SU-DHL-6 (cell line): ENCODE results near the gene EIF4E.

Source experiments
- H2AFZ ChIP-seq: fragments of 200-600 bp; sonication (generic); 2 replicates; pipeline ENCODE4 v1.6.1; 2014; ENCODE audit warnings: low read depth, mild to moderate bottlenecking, moderate library complexity, mixed read lengths, antibody characterized with exemption, low read length; ENCODE audit not compliant: severe bottlenecking
- H3F3A ChIP-seq: fragments of 200-600 bp; shearing (Covaris generic); 2 replicates; pipeline ENCODE4 v1.6.0; 2016; ENCODE audit warnings: antibody characterized with exemption, mild to moderate bottlenecking; ENCODE audit not compliant: insufficient read depth
- H3K27ac ChIP-seq: fragments of 200-600 bp; sonication (generic); 2 replicates; pipeline ENCODE4 v1.5.1; 2016; ENCODE audit warnings: low read depth, mild to moderate bottlenecking, low read length, moderate library complexity, mixed read lengths
- H3K27me3 ChIP-seq: fragments of 200-600 bp; sonication (generic), shearing (Covaris generic); 2 replicates; pipeline ENCODE4 v1.6.0; 2014; ENCODE audit warnings: mild to moderate bottlenecking, low read length
- H3K36me3 ChIP-seq: fragments of 200-600 bp; sonication (generic); 2 replicates; pipeline ENCODE4 v1.6.1; 2014; ENCODE audit warnings: mild to moderate bottlenecking, low read length, mixed read lengths
- H3K4me2 ChIP-seq: fragments of 300-600, 200-600 bp; shearing (Covaris generic), sonication (generic); 2 replicates; pipeline ENCODE4 v1.6.0; 2014; ENCODE audit warnings: low read length, low read depth, mild to moderate bottlenecking; ENCODE audit not compliant: poor library complexity, severe bottlenecking
- H3K4me3 ChIP-seq: fragments of 200-600 bp; sonication (generic); 2 replicates; pipeline ENCODE4 v1.5.1; 2014; ENCODE audit warnings: antibody characterized with exemption, low read length, mild to moderate bottlenecking, mixed read lengths; ENCODE audit not compliant: insufficient read depth, poor library complexity, severe bottlenecking
- H3K79me2 ChIP-seq: fragments of 200-600 bp; sonication (generic); 2 replicates; pipeline ENCODE4 v1.6.1; 2014; ENCODE audit warnings: mild to moderate bottlenecking, low read length, moderate library complexity; ENCODE audit not compliant: insufficient read depth
- H3K9ac ChIP-seq: fragments of 200-600 bp; sonication (generic); 2 replicates; pipeline ENCODE4 v1.7.0; 2014; ENCODE audit warnings: mild to moderate bottlenecking, low read length
- H3K9me2 ChIP-seq: fragments of 200-600 bp; sonication (generic); replicated peaks from 2 replicates; pipeline ENCODE4 v1.6.1; 2014; ENCODE audit warnings: low read length; ENCODE audit not compliant: insufficient read depth
- H3K9me3 ChIP-seq: fragments of 200-600 bp; sonication (generic); 2 replicates; pipeline ENCODE4 v1.6.1; 2014; ENCODE audit warnings: low read length, mixed read lengths; ENCODE audit not compliant: insufficient read depth
- H4K20me1 ChIP-seq: fragments of 200-600 bp; sonication (generic); 2 replicates; pipeline ENCODE4 v1.6.1; 2014; ENCODE audit warnings: low read depth, mild to moderate bottlenecking, antibody characterized with exemption, low read length, moderate library complexity, mixed read lengths
- CTCF ChIP-seq: fragments of 200-600 bp; sonication (generic); IDR thresholded peaks from one replicate; pipeline ENCODE4 v1.5.1; 2017; ENCODE audit warnings: antibody characterized with exemption, mild to moderate bottlenecking, low read length, moderate library complexity; ENCODE audit not compliant: insufficient read depth, poor library complexity, severe bottlenecking
- EZH2phosphoT487 ChIP-seq: fragments of 200-600 bp; sonication (generic), shearing (Covaris generic); conservative IDR thresholded peaks from 2 replicates; pipeline ENCODE4 v1.6.1; 2018; ENCODE audit warnings: mild to moderate bottlenecking, antibody characterized with exemption, low read length, moderate library complexity, mixed read lengths

EIF4E gene

DNA sequence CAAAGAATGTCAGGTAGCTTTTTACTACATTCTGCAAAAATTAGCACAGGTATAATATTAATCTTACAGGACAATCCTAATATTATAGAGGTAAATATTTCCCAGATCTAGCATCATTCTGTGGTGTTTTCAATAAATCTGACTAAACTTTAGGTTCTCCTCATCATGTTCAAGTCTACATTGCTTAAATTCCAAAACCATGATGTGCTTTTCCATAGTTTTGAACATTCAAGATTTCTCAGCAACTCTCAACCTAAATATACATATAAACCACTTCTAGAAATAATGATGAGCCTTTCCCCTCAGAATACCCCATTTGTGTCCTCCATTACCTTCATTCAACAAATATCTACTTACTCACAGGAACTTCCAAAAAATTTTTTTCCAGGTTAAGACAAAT, 23.1 kb downstream of the EIF4E start:
- H3K36me3 ChIP-seq = 0 out of 2 replicates have a peak, but pooled peaks cover under 1% of the 10 kb centered on the region
- no peak overlapping the region for H3K4me2 ChIP-seq
- no peak overlapping the region for H3K4me3 ChIP-seq
- no peak overlapping the region for H3K27ac ChIP-seq
- peaks cover 28% of the 10 kb centered on the region; the same call in 1 of the 2 replicates for H4K20me1 ChIP-seq
- H3K9ac ChIP-seq = no peak overlapping the region
- H2AFZ ChIP-seq = no peak overlapping the region
- no peaks in the 10 kb centered on the region for H3K9me3 ChIP-seq
- peaks cover 92% of the 10 kb centered on the region for H3K79me2 ChIP-seq
- no peaks in the 10 kb centered on the region for H3F3A ChIP-seq
- H3K27me3 ChIP-seq = no peaks in the 10 kb centered on the region
- TF ChIP-seq CTCF = no peak
- no peaks in the 10 kb centered on the region for H3K9me2 ChIP-seq

GRCh38 chr4:98905297-98905696, 23.6 kb downstream of the EIF4E start:
- H3K27me3 ChIP-seq = no peaks in the 10 kb centered on the region
- no peak overlapping the region for H3K27ac ChIP-seq
- no peaks in the 10 kb centered on the region for H3K9me2 ChIP-seq
- no peaks in the 10 kb centered on the region for H3F3A ChIP-seq
- peaks cover 5% of the 10 kb centered on the region; the same call in 1 of the 2 replicates for H3K36me3 ChIP-seq
- peaks cover 91% of the 10 kb centered on the region for H3K79me2 ChIP-seq
- no peak overlapping the region for H3K9ac ChIP-seq
- TF ChIP-seq CTCF (no peak), EZH2phosphoT487 (no peak)
- no peak overlapping the region for H3K4me3 ChIP-seq
- no peak overlapping the region for H2AFZ ChIP-seq
- no peak overlapping the region for H3K4me2 ChIP-seq
- peaks cover 27% of the 10 kb centered on the region; the same call in 1 of the 2 replicates for H4K20me1 ChIP-seq
- H3K9me3 ChIP-seq = no peaks in the 10 kb centered on the region

- no peak overlapping the region for H3K27ac ChIP-seq
Observed at GRCh38 chr4:98903963-98904362, 25.0 kb downstream of the EIF4E start.

More at GRCh38 chr4:98903963-98904362, 25.0 kb downstream of the EIF4E start:
- Histone ChIP-seq H3K4me2 (no peak overlapping the region), H3K4me3 (no peak overlapping the region), H3K27me3 (no peaks in the 10 kb centered on the region), H3K79me2 (peaks cover 91% of the 10 kb centered on the region), H4K20me1 (peaks cover 19% of the 10 kb centered on the region; the same call in 1 of the 2 replicates), H3K9me3 (no peaks in the 10 kb centered on the region), H2AFZ (no peak overlapping the region), H3K9me2 (no peaks in the 10 kb centered on the region), H3K9ac (no peak overlapping the region), H3K36me3 (peaks cover 11% of the 10 kb centered on the region; the same call in 1 of the 2 replicates), H3F3A (no peaks in the 10 kb centered on the region)
- TF ChIP-seq EZH2phosphoT487 (no peak), CTCF (no peak)
